Stimulated activated CD4-positive, alpha-beta T cell treated with anti-CD3 and anti-CD28 coated beads, TNF-alpha, amount 100 ng/mL, for 1 hour (primary cell): ENCODE data around the gene RBP7.
"Not testable (repeated sequence)": the region's sequence is repeated elsewhere in the genome, so short reads cannot be mapped to it uniquely, and the experiment has no call there.

ENCODE experiments used
- DNase-seq, 3 donors: peaks; one replicate each; pipeline ENCODE4 v3.0.0-alpha.2; 2020; ENCODE audit warnings: low read depth in 3 of 3, low spot score in 1 of 3

The RBP7 gene

DNA sequence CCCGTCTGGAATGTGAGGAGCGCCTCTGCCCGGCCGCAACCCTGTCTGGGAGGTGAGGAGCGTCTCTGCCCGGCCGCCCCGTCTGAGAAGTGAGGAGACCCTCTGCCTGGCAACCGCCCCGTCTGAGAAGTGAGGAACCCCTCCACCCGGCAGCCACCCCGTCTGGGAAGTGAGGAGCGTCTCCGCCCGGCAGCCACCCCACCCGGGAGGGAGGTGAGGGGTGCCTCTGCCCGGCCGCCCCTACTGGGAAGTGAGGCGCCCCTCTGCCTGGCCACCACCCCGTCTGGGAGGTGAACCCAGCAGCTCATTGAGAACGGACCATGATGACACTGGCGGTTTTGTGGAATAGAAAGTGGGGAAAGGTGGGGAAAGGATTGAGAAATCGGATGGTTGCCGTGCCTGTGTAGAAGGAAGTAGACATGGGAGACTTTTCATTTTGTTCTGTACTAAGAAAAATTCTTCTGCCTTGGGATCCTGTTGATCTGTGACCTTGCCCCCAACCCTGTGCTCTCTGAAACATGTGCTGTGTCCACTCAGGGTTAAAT, 32.0 kb downstream of the RBP7 start:
- not testable (repeated sequence) for DNase-seq

DNA sequence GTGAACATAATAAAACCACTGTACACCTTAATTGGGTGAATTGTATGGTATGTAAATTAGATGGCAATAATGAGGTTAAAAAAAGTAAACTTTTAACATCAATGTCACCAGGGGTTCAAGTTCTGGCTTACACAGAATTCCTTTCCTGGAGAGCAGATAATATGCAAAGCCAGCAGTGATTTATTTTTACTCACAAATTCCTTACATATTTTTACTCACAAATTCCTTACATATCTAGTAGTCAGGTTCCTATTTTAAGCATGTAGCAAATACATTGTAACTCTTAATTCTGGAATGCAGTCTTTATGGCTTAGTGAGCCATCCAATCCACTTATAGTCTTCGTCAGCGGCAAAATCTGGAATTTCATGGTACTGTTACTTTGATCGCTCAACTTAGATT, 34.4 kb downstream of the RBP7 start:
- DNase-seq: no peak

DNA sequence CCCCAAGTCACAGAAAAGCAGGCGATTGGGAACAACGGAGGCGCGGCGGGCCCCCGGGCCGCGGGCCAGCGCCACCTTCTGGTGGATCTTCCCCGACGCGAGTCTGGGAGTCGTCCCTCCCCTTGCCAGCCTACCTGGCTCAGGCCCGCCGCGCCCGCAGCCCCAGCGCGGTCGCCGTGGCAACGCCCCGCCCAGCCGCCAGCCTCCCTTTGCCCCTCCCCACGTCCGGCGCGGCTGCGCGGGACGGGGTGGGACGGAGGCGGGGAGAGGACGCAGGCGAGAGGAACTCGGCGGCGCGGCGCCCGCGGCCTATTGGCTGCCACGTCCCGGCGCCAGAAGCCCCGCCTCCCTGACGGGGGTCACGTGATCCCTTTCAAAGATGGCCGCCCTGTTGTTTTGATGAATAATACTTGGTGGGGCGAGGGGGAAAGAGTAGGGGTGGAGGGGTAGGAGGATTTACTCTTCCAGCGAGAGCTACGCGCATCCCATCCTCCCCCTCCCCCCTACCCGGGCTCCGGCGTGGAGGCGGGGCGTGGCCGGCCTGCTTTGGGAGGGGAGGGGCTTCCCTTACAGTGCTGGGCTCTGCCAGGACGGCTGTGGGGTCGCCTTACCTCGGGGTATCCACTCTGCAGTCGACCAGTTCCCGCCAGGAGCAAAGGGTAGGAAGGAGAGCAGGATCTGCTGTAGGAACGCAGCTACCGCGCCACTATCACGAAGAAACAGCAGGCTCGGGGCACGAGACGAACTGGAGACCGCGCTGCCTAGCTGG, 35.7 kb downstream of the RBP7 start, which contains the start of gene UBE4B:
Gene UBE4B (plus strand): TSS at position 369 of the 769 bp plus-strand sequence. CDS start 713 bp downstream, outside the sequence.
- DNase-seq: peak; percentile 97 to 98 (median 97)

DNA sequence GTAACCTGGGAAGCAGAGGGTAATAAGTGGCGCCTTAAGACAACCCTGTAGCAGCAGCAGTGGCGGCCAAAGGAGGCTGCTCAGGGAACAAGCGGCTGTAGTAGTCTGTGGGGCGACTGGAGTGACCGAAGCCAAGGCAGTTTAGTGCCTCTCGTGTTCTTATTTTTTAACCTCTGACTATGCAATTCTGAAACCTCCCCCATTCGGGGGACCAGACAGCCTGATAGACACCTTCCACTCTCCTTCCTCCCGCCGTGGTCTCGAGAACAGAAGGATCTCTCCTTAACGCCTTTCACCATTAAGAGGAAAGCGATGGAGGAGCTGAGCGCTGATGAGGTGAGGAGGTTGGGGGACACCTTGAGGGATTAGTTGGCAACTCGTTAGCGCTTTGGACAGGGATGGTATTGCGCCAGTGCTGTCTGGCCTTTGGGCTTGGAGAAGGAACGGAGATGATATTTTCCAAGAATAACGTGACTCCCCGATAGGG, 36.4 kb downstream of the RBP7 start:
- no peak for DNase-seq

DNA sequence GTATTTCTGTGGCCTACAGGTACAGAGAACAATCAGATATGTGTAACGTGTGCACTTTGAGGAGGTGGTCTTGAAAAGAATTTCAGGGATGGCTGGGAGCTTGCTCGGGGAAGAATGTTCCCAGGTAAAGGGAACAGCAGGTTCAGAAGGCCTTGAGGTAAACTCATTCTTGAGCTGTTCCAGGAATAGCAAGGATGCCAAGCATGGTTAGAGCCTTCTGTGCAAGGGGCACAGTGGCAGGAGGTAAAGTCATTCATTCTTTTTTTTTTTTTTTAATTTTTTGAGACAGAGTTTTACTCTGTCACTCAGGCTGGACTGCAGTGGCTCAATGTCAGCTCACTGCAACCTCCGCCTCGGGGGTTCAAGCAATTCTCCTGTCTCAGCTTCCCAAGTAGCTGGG, 45.7 kb downstream of the RBP7 start:
- DNase-seq: no peak

DNA sequence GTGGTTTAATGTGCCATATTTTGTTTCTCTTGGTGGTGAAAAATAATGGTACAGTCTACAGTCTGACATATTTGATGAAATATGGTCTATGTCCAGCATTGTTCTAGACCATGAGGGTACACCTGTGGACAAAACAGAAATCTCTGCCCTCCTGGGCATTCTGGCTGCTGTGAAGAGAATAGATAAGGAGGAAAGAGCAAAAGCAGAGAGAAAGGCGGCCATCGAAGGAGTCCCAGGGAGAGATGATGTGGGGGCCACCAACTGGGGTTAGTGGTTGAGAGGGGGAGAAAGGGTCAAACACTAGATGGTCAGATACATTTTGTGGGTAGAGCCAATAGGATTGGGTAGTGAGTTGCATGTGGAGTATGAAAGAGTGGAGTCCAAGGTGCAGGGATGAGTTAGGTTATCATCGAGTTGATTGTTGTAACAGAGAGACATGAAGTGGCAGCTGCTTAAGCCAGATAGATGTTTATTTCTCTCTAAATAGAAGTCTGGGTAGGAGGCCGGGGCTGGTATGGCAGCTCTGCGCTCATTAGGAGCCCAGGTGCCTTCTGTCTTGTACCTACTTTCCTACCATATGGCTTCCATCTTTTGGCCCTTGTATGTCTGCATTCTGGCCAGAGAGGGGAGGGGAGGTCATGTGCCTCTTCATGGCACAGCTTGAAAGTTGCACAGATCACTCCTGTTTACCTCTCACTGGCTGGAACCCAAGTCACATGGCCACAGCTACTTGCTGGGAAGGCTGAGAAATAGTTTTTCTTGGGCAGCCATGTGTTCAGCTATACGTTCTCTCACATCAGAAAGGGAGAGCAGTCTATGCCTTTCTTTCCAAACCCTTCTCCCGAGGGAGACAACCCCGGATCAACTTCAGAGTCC, 48.7 kb downstream of the RBP7 start:
- DNase-seq: no peak

DNA sequence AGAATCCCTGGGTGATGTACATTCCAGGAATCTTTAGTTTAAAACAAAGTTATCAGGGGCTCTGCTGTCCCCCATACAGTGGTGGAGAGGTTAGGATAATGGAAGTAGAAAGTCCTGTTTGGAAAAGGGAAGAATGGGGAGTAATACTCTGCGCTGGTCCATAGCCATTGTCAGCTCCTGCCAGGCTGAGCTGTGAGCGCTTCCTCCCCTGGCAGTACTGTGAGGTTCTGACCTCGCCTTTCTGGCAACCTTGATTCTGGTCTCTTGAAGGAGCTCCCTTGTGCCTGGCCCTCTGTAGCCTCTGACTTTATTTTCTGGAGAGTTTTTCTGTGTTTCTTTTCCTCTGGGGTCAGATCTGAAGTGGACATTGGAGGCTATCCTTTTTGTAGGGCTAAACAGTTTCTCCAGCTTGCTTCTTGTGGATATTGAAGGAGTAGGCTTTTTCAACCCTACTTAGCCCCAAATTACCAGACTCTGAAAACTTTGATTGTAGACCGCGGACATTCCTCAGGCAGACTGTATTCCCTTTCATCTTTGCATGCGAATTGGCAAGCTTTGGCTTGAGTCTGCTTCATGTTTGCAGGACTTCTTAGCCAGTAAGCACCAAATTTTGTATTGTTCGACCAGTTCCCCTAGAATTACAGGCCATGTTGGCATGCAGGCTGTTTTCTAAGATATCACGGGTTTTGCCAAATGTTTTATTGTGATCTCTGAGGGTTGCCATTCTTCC, 49.5 kb downstream of the RBP7 start:
- no peak for DNase-seq

DNA sequence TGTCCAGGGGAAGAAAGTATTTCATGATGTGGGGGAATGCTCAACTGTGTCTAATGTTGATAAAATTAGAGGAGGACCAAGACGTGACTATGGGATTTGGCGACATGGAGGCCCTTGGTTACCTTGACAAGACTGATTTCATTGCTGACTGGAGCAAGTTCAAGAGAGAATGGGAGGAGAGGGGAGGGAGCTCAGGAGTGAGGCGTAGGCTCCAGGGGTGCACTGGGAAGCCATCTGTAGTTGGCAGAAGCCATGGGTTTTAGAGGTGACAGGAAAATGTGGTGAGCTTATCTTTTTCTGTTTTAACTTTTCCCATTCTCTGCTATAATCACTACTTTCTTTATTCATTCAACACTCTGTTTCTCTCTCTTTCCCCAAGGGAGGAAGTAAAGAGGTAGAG, 51.6 kb downstream of the RBP7 start:
- no peak for DNase-seq

DNA sequence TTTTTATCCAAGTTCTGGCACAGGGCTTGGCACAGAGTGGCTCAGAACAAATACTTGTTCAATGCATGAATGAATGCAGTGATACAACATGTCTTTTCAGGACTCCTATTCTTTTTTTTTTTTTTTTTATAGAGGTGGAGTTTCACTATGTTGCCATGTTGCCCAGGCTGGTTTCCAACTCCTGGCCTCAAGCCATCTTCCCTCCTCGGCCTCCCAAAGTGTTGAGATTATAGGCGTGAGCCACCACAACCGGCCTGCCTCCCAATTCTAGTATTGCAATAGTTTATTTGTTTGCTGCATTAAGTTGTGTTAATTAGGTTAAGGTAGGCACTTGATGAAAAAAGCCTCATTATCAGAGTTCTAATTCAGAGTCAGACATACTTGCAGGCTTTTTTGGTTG, 53.6 kb downstream of the RBP7 start:
- no peak for DNase-seq

DNA sequence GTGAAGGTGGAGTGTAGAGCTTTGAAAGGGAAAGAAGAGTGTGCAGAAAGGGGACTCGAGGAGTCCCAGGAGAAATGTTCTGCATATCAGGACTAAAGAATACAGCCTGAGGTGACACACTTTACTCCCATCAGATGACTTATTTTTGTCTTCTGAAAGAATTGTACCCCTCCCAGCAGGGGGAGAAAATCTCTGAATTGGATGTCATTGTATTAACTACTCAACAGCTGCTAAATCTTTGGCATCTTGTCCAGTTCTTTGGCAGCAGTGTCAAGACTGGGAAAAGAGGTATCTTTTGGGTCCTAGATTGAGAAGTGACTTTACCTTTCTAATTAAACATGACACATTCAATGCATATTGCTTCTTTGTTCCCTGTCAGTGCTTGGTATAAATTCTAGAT, 54.6 kb downstream of the RBP7 start:
- DNase-seq: no peak

DNA sequence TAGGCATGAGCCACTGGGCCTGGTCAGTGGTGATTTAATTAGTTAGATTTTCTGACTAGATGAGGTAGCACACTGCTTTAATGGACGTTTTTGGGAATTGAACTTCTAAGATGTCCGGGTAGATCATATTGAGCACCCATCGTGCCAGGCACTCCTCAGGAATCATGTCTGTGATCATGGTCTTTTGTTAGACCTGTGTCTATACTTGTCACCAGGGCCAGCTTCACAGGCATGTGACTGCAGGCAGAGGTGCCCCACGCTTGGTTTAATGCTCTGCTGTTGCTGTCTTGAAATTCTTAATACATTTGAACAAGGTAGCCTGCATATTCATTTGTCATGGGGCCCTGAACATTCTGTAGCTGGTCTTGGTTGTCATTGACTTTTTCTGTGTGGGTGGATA, 55.3 kb downstream of the RBP7 start:
- no peak for DNase-seq

DNA sequence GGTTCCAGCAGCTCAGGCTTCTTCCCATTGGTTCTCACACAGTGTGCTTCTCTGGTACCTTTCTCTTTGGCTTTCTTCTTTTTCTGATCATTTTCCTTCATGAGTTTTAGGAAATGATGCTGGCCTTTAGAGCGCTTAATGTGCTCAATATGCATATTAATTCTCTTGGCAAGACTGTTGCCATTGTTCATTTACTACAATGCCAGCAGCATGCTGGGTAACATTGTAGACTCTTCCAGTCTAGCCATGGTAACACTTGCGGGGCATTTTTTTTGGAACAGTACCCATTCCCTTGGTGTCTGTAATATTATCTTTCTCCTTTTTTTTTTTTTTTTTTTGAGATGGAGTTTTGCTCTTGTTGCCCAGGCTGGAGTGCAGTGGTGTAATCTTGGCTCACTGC, 57.4 kb downstream of the RBP7 start:
- DNase-seq: no peak

DNA sequence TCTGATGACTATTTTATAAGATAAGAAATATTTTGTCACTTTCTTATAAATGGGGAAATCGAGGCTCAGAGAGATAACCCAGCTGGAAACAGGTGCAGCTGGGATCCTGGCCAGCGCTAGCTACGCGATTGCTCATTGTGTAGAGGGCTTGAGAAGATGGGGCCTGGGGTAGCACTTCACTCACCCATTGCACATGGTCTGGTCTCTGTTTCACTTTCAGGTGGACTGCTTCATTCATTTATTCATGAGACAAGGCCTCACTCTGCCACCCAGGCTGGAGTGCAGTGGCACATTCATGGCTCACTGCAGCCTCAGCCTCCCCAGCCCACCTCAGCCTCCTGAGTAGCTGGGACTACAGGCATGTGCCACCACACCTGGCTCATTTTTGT, 59.6 kb downstream of the RBP7 start:
- no peak for DNase-seq

DNA sequence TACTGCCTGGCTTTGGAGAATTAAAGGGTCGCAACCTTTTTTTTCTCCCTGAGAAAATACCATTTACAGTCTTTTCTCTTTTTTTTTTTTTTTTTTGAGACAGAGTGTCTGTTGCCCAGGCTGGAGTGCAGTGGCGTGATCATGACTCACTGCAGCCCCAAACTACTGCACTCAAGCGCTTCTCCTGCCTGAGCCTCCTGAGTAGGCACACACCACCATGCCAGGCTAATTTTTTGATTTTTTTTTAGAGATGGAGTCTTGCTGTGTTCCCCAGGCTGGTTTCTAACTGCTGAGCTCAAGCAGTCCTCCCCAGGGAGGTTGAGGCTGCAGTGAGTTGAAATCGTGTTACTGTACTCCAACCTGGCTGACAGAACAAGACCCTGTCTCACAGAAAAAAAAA, 60.3 kb downstream of the RBP7 start:
- DNase-seq: no peak

DNA sequence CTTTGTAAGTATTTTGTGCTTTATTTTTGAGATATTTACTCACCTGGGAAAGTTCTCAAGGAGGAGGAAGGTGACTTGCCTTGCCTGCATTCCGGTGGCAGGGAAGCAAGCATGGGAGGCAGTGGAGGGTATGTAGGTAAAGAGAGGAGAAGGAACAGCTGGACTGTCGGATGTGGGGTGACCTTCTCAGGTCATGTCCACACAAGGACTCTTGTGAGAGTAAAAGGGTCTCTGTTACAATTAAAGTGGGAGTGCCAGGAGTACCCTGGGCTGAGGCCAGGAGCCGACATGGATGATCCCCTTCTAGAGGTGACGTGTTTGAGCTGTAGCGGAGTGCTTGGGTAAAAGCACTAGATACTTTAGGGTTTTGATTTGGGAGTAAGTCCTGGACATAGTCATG, 60.8 kb downstream of the RBP7 start:
- no peak for DNase-seq

DNA sequence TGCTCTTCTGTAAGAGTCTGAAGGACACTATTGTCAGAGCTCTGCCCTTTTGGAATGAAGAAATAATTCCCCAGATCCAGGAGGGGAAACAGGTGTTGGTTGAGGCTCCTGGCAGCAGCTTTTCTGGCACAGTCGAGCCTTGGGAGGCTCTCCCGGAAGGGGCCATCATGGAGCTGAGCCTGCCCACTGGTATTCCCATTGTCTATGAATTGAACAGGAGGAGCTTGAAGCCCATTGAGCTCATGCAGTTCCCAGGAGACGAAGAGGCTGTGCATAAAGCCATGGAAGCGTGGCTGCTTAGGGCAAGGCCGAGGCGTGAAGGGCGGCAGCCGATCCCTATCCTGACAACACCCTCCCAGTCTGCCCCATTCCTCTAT, 62.3 kb downstream of the RBP7 start:
- DNase-seq: no peak

DNA sequence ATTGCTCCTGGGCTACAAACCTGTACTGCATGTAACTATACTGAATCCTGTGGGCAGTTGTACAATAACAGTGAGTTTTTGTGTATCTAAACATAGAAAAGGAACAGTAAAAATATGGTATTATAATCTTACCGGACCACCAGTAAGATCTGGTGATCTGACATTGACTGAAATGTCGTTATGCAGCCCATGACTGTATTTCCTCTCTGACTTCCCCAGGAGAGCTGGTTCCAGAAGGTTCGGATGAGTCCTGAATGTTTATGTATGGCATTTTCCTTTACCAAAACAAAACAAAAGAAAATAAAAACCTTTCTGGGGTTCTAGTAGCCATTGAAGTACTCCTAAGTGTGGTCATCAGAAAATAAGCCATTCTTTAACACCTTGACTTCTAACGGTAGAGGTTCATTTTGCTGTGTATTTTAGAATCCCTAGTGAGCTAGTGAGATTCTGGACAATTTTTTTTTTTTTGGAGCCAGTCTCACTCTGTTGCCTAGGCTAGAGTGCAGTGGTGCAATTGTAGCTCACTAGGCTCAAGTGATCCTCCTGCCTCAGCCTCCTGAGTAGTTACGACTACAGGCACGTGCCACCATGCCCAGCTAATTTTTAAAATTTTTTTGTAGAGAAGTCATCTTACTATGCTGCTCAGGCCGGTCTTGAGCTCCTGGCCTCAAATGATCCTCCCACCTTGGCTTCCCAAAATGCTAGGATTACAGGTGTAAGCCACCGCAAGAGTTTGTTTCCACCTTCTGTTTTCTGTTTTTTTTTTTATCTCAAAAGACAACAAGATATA, 63.5 kb downstream of the RBP7 start:
- DNase-seq: no peak

DNA sequence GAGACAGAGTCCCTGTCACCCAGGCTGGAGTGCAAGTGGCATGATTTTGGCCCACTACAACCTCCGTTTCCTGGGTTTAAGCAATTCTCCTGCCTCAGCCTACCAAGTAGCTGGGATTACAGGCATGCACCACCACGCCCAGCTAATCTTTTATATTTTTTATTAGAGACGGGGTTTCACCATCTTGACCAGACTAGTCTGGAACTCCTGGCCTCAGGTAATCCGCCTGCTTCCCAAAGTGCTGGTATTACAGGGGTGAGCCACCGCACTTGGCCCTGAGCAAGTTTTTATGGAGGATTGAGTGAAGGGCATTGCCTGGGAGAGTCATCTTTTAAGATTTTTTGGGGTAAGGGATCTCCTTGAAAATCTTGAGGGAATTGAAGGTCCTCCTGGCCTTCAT, 64.2 kb downstream of the RBP7 start:
- no peak for DNase-seq

DNA sequence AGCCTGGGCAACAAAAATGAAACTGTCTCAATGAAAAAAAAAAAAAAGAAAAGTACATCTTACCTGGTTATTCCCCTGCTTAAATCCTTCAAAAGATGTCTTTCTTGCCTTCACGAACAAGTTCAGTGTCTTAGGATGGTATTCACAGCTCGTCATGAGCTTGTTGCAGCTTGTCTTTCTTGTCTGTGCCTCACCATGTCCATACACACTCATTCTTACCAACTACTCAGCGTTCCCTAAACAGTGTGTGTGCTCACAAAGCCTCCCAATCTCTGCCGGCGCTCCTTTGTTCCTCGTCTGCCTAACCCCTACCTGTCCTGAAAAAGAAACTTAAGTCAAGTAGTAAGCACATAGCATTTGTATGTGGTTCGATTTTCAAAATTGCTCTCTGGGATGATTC, 66.8 kb downstream of the RBP7 start:
- no peak for DNase-seq
